Calu3 (cell line): ENCODE results near the gene ADSS2. TPM values are rescaled to one million over a fixed set of nuclear protein-coding genes. Genes with fewer than 3 reads are reported as not detected.

Experiments used
- BruUV-seq: library from RNA; stranded (reverse); fragments of 400-500 nt; replicated peaks from 2 replicates; lab custom pipeline; 2021; lab: Mats Ljungman, UMichigan
- CTCF ChIA-PET: fragments of 300-600 bp; sonication (Branson Sonifier 250); formaldehyde crosslinking; loops from one replicate; lab custom pipeline; 2022; ENCODE audit warnings: antibody characterized with exemption; lab: Charles Lee
- DNase-seq: peaks from one replicate; pipeline ENCODE4 v3.0.0; 2022
- H3K27ac Mint-ChIP-seq: one replicate; pipeline ENCODE4 v1.8.0; 2022; ENCODE audit warnings: mixed read lengths; ENCODE audit not compliant: unreplicated experiment
- H3K27me3 Mint-ChIP-seq: one replicate; pipeline ENCODE4 v1.8.0; 2022; ENCODE audit warnings: mixed read lengths; ENCODE audit not compliant: unreplicated experiment
- H3K36me3 Mint-ChIP-seq: one replicate; pipeline ENCODE4 v1.8.0; 2022; ENCODE audit warnings: mild to moderate bottlenecking, moderate library complexity, mixed read lengths; ENCODE audit not compliant: insufficient read depth, unreplicated experiment
- H3K4me1 Mint-ChIP-seq: one replicate; pipeline ENCODE4 v1.8.0; 2022; ENCODE audit warnings: mild to moderate bottlenecking, low read depth, mixed read lengths; ENCODE audit not compliant: unreplicated experiment
- H3K4me3 Mint-ChIP-seq: one replicate; pipeline ENCODE4 v1.8.0; 2022; ENCODE audit warnings: mild to moderate bottlenecking, low read depth, moderate library complexity, mixed read lengths; ENCODE audit not compliant: unreplicated experiment
- H3K9me3 Mint-ChIP-seq: one replicate; pipeline ENCODE4 v1.8.0; 2022; ENCODE audit warnings: low read depth, mixed read lengths; ENCODE audit not compliant: unreplicated experiment
- CTCF ChIP-seq: fragments of 200-600 bp; IDR thresholded peaks from one replicate; pipeline ENCODE4 v1.8.0; 2022; ENCODE audit warnings: antibody characterized with exemption; ENCODE audit not compliant: unreplicated experiment
- intact Hi-C: fragments of 100-400 bp; cut with micrococcal nuclease; formaldehyde crosslinking; loops from one replicate; pipeline ENCODE4 v1.10.0; 2022; ENCODE audit not compliant: unreplicated experiment
- total RNA-seq: library from RNA; stranded (reverse); gene quantifications from 2 replicates; pipeline ENCODE4 v1.2.3, GENCODE V29; 2022

ADSS2 gene
- total RNA-seq, 1 experiment from 2014 or later = 68.3 TPM

- H3K4me1 Mint-ChIP-seq = peaks cover 26% of the 10 kb centered on the region
- no TSS peak for BruUV-seq
- peak overlapping the region; percentile 37 for H3K27ac Mint-ChIP-seq
- peaks cover 3% of the 10 kb centered on the region for H3K9me3 Mint-ChIP-seq
- intact Hi-C loops = no loop called here
- CTCF ChIA-PET = interaction anchor here (0.9 kb wide), 1 partner anchor 10 kb away, joined by 3 read pairs; no protein-coding TSS in a partner anchor
- H3K4me3 Mint-ChIP-seq = no peak overlapping the region
- TF ChIP-seq CTCF = no peak
- H3K27me3 Mint-ChIP-seq = no peaks in the 10 kb centered on the region
- H3K36me3 Mint-ChIP-seq = peaks cover 1% of the 10 kb centered on the region
- no peak for DNase-seq
These were observed 89.8 kb downstream of the ADSS2 start for GRCh38 chr1:244361764-244362473.

Other genes with a start within 250 kb of the ADSS2 start
- gene CATSPERE, start 9.4 kb upstream of the ADSS2 start, total RNA-seq = 0.49 and 1.3 TPM in 2 replicates
- 29.8 and 39.1 TPM in 2 replicates for gene DESI2, start 201.2 kb upstream of the ADSS2 start, total RNA-seq